HFFc6 (cell line): ENCODE data around the gene ACTL10. TPM values are rescaled to one million over a fixed set of nuclear protein-coding genes. Genes with fewer than 3 reads are reported as not detected.

Source experiments
- DNase-seq: peaks from one replicate; pipeline ENCODE4 v3.0.0-alpha.2; 2018
- H3K27ac Mint-ChIP-seq: 2 replicates; pipeline ENCODE4 v1.8.0; 2020; ENCODE audit warnings: mild to moderate bottlenecking, mixed read lengths
- H3K27me3 Mint-ChIP-seq: 2 replicates; pipeline ENCODE4 v1.8.0; 2021; ENCODE audit warnings: mild to moderate bottlenecking, moderate library complexity, mixed read lengths; ENCODE audit not compliant: insufficient read depth
- H3K36me3 Mint-ChIP-seq: 2 replicates; pipeline ENCODE4 v1.8.0; 2021; ENCODE audit warnings: low read depth, mixed read lengths
- H3K4me1 Mint-ChIP-seq: 2 replicates; pipeline ENCODE4 v1.8.0; 2020; ENCODE audit warnings: low read depth, mixed read lengths
- H3K4me3 Mint-ChIP-seq: 2 replicates; pipeline ENCODE4 v1.8.0; 2020; ENCODE audit warnings: mild to moderate bottlenecking, moderate library complexity, mixed read lengths
- H3K9me3 Mint-ChIP-seq: 2 replicates; pipeline ENCODE4 v1.8.0; 2020; ENCODE audit warnings: mild to moderate bottlenecking, mixed read lengths
- total RNA-seq, 6 experiments: library from RNA; stranded (reverse); fragmentation: NEBNext Ultra II Directional; extraction: Animal tissue kit (Norgen Biotek cat#: 25700); gene quantifications; 2 replicates in 1 of 6; 3 replicates in 5 of 6; pipeline ENCODE4 v1.2.3, GENCODE V29; 2021
- TF ChIP-seq, protein P1 (sequence below): fragments of 200-600 bp; sonication (generic); IDR thresholded peaks from 2 replicates; pipeline ENCODE4 v1.5.0; 2021; ENCODE audit warnings: antibody characterized with exemption, mild to moderate bottlenecking

The ACTL10 gene
- total RNA-seq, 6 experiments from 2014 or later: 1.6 to 2.3 (median 1.8) TPM

DNA sequence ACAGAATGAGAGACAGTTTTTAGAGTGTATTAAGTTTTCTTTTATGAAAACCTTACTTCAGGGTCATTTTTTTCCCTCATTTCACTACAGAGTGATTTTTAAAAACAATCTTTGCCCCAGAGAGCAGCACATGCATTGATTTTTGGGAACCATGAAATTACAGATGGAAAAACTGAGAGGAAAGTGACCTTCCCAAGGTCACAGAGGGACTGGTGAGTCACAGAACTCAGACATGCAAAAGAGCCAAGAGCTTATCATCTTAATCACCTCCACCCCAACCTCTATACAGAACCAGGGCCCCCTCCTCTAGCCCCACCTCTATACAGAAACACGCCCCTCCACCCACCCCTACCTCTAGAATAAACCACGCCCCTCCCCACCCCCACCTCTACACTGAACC, 42.7 kb downstream of the ACTL10 start:
- no peak overlapping the region for H3K27ac Mint-ChIP-seq
- no peaks in the 10 kb centered on the region; the same call in 1 of the 2 replicates for H3K36me3 Mint-ChIP-seq
- TF ChIP-seq, protein P1, sequence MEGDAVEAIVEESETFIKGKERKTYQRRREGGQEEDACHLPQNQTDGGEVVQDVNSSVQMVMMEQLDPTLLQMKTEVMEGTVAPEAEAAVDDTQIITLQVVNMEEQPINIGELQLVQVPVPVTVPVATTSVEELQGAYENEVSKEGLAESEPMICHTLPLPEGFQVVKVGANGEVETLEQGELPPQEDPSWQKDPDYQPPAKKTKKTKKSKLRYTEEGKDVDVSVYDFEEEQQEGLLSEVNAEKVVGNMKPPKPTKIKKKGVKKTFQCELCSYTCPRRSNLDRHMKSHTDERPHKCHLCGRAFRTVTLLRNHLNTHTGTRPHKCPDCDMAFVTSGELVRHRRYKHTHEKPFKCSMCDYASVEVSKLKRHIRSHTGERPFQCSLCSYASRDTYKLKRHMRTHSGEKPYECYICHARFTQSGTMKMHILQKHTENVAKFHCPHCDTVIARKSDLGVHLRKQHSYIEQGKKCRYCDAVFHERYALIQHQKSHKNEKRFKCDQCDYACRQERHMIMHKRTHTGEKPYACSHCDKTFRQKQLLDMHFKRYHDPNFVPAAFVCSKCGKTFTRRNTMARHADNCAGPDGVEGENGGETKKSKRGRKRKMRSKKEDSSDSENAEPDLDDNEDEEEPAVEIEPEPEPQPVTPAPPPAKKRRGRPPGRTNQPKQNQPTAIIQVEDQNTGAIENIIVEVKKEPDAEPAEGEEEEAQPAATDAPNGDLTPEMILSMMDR: no peak
- no peaks in the 10 kb centered on the region for H3K9me3 Mint-ChIP-seq
- H3K4me3 Mint-ChIP-seq: no peak overlapping the region
- no peaks in the 10 kb centered on the region for H3K27me3 Mint-ChIP-seq
- 0 out of 2 replicates have a peak, but pooled peaks cover 4% of the 10 kb centered on the region for H3K4me1 Mint-ChIP-seq
- no peak for DNase-seq

DNA sequence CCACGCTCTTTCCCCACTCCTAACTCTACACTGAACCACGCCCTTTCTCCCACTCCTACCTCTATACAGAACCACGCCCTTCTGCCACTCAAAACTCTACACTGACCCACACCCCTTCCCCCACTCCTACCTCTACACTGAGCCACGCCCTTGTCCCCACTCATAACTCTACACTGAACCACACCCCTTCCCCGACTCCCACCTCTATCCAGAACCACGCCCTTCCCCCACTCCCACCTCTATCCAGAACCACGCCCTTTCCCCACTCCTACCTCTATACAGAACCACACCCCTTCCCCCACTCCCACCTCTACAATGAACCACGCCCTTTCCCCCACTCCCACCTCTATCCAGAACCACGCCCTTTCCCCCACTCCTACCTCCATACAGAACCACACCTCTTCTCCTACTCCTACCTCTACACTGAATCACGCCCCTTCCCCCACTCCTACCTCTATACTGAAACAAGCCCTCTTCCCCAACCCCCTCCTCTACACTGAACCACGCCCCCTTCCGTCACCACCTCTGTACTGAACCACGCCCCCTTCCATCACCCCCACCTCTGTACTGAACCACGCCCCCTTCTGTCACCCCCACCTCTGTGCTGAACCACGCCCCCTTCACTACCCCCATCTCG, 43.3 kb downstream of the ACTL10 start:
- Mint-ChIP-seq H3K9me3 (no peaks in the 10 kb centered on the region), H3K4me1 (no peaks in the 10 kb centered on the region), H3K27ac (no peak overlapping the region), H3K4me3 (no peak overlapping the region), H3K36me3 (no peaks in the 10 kb centered on the region; the same call in 1 of the 2 replicates), H3K27me3 (no peaks in the 10 kb centered on the region)
- TF ChIP-seq, protein P1: no peak
- DNase-seq: no peak

DNA sequence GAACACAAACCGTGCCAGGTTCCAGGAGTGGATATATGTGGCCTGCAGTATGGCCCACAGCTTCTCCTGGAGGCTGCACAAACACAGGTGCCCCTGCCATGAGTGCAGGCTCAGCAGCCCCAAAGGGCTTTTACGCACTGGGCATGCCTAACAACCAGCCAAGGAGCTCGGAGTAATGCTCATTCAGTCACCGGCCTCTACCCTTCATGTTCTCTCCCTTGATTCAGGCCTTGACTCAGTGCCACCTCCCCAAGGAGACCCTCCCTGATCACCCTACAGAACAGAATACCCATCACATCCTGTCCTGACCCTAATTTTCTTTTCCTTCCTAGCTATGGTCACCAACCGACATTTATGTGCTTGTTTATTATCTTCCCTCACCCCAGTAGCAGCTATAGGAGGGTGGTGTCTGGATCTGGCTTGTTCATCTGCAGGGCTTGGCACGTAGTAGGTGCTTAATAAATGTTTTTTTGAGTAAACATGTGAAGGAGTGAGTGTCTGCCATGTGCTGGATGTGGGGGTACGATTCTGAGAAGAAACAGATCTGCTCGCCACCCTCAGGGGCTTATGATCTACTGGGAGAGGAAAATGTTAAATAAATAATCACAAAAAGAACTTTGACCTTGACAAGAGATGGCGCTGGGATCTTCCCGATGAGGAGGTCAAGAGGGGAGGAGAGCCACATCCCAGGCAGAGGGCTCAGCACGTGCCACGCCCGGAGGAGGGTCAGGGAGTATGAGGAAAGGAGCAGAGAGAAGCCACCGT, 44.1 kb downstream of the ACTL10 start:
- H3K27me3 Mint-ChIP-seq: no peaks in the 10 kb centered on the region

DNA sequence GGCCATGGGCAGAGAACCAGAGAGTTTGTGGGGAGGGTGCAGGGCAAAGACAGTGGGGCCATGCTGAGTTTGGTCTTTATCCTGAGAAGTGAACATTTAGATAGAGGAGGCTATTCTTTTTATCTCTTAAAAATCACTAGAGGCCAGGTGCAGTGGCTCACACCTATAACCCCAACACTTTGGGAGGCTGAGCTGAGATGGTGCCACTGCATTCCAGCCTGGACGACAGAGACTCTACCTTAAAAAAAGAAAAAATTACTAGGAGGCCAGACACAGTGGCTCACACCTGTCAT, 44.6 kb downstream of the ACTL10 start:
- Mint-ChIP-seq H3K27ac (no peak overlapping the region), H3K27me3 (no peaks in the 10 kb centered on the region), H3K9me3 (no peaks in the 10 kb centered on the region), H3K4me1 (no peaks in the 10 kb centered on the region), H3K36me3 (no peaks in the 10 kb centered on the region; the same call in 1 of the 2 replicates), H3K4me3 (no peak overlapping the region)
- TF ChIP-seq, protein P1: no peak
- DNase-seq: no peak

More for the DNA sequence above, 44.1 kb downstream of the ACTL10 start:
- H3K9me3 Mint-ChIP-seq: no peaks in the 10 kb centered on the region
- no peaks in the 10 kb centered on the region; the same call in 1 of the 2 replicates for H3K36me3 Mint-ChIP-seq
- H3K4me3 Mint-ChIP-seq: no peak overlapping the region
- no peak overlapping the region for H3K27ac Mint-ChIP-seq
- H3K4me1 Mint-ChIP-seq: no peaks in the 10 kb centered on the region
- DNase-seq: no peak
- TF ChIP-seq, protein P1: no peak

DNA sequence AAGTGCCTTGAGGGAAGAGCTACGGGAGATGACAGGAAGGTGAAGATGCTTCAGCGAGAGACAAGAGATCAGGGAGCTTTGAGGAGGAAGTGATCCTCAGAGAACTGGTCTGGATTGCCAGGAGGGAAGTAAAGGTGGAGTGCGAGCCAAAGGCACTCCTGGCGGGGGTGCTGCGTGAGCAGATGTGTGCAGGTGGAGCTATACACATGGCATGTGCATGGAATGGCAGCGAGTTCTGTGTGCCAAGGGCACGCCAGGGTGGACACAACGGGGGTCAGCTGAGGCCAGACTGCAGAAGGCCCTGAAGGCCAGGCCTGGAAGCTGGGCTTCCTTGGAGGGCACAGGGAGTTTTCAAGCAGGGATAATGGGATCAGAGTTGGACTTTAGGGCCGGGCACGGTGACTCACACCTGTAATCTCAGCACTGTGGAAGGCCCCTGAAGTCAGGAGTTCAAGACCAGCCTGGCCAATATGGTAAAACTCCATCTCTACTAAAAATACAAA, 47.2 kb downstream of the ACTL10 start:
- Mint-ChIP-seq H3K27me3 (no peaks in the 10 kb centered on the region), H3K36me3 (no peaks in the 10 kb centered on the region; the same call in 1 of the 2 replicates), H3K9me3 (no peaks in the 10 kb centered on the region), H3K27ac (no peak overlapping the region), H3K4me1 (no peaks in the 10 kb centered on the region), H3K4me3 (no peak overlapping the region)
- DNase-seq: no peak
- TF ChIP-seq, protein P1: no peak
